Measurements from ENCODE around the gene PSMG2. TPM values are rescaled to one million over a fixed set of nuclear protein-coding genes. Genes with fewer than 3 reads are reported as not detected.

PSMG2 gene
- total and polyA plus RNA-seq, 2 of the 13 experiments (the other 11 are each of a cell fraction or from before 2014, with no cell fraction given) = 53.4 to 94.8 TPM

DNA sequence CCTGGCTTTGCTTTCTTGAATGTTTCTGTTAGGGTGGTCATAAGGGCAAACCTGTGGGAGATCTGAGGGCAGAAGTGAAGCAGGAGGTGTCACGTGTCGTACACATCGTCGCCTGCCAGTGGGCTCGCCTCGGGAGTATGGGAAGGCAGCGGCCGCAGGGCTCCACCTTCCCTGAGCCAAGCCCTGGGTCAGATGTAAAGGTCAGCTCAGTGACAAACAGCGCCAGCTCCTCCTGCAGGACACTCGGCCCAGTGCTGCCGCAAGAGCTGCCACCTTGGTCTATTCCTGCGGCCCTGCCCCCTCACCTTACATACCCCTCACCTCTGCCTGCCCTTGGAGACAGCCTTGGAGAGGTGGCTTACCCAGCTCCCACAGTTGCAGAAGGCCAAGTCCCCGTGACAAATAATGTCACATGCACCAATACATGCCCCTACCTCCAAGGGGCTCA is 64.2 kb downstream of the PSMG2 start (continued):
- TF ChIP-seq ZNF800 (CRISPR knock-in tag; IDR thresholded peaks at IDR 0.05) (0 out of 2 replicates have a peak, but pooled peaks have one; percentile 23), ZNF619 (CRISPR knock-in tag; IDR thresholded peaks at IDR 0.05) (0 out of 2 replicates have a peak, but pooled peaks have one; percentile 26), ZNF136 (CRISPR knock-in tag; IDR thresholded peaks at IDR 0.05; ENCODE audit: low read depth) (no peak), POLR2AphosphoS5 (IDR thresholded peaks at IDR 0.05; ENCODE audit: low read depth, low read length) (no peak), ZFP36 (IDR thresholded peaks at IDR 0.05; ENCODE audit: borderline replicate concordance, low read depth, low read length, partially characterized antibody) (no peak), ZSCAN21 (CRISPR knock-in tag; IDR thresholded peaks at IDR 0.05; ENCODE audit: borderline replicate concordance) (peak; percentile 48; the same call in 1 of the 2 replicates), ZNF44 (CRISPR knock-in tag; IDR thresholded peaks at IDR 0.05) (no peak), SMYD3 (CRISPR knock-in tag; IDR thresholded peaks at IDR 0.05) (no peak), ZNF354B (CRISPR knock-in tag; IDR thresholded peaks at IDR 0.05) (no peak), NFKB2 (CRISPR knock-in tag; IDR thresholded peaks at IDR 0.05; ENCODE audit: borderline replicate concordance) (peak; percentile 72; the same call in 1 of the 2 replicates), PTBP1 (IDR thresholded peaks at IDR 0.05; ENCODE audit: low read depth, low read length, poor library complexity, severe bottlenecking) (no peak), YEATS4 (CRISPR knock-in tag; IDR thresholded peaks at IDR 0.05; ENCODE audit: borderline replicate concordance) (0 out of 2 replicates have a peak, but pooled peaks have one; percentile 38), MIER2 (CRISPR knock-in tag; IDR thresholded peaks at IDR 0.05) (no peak), MAFF (IDR thresholded peaks at IDR 0.05; ENCODE audit: low read depth, low read length) (no peak), GATAD1 (CRISPR knock-in tag; IDR thresholded peaks at IDR 0.05) (peak; percentile 40), ZNF891 (CRISPR knock-in tag; IDR thresholded peaks at IDR 0.05) (peak; percentile 73; the same call in 1 of the 2 replicates), HNF4G (IDR thresholded peaks at IDR 0.05; ENCODE audit: borderline replicate concordance, low read depth, low read length) (peak; percentile 8; the same call in 1 of the 2 replicates), HNF4G (CRISPR knock-in tag; IDR thresholded peaks at IDR 0.05; ENCODE audit: borderline replicate concordance, low read depth) (peak; percentile 63; the same call in 1 of the 2 replicates), MBNL3 (CRISPR knock-in tag; conservative IDR thresholded peaks at IDR 0.05) (no peak), ZNF335 (CRISPR knock-in tag; IDR thresholded peaks at IDR 0.05) (peak; percentile 78; the same call in 1 of the 2 replicates)
- TF ChIP-seq, protein P1, sequence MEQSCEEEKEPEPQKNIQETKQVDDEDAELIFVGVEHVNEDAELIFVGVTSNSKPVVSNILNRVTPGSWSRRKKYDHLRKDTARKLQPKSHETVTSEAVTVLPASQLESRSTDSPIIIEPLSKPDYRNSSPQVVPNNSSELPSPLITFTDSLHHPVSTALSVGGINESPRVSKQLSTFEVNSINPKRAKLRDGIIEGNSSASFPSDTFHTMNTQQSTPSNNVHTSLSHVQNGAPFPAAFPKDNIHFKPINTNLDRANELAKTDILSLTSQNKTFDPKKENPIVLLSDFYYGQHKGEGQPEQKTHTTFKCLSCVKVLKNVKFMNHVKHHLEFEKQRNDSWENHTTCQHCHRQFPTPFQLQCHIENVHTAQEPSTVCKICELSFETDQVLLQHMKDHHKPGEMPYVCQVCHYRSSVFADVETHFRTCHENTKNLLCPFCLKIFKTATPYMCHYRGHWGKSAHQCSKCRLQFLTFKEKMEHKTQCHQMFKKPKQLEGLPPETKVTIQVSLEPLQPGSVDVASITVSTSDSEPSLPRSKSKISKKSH (CRISPR knock-in tag; IDR thresholded peaks at IDR 0.05; ENCODE audit: borderline replicate concordance) = no peak
- TF ChIP-seq, protein P2, sequence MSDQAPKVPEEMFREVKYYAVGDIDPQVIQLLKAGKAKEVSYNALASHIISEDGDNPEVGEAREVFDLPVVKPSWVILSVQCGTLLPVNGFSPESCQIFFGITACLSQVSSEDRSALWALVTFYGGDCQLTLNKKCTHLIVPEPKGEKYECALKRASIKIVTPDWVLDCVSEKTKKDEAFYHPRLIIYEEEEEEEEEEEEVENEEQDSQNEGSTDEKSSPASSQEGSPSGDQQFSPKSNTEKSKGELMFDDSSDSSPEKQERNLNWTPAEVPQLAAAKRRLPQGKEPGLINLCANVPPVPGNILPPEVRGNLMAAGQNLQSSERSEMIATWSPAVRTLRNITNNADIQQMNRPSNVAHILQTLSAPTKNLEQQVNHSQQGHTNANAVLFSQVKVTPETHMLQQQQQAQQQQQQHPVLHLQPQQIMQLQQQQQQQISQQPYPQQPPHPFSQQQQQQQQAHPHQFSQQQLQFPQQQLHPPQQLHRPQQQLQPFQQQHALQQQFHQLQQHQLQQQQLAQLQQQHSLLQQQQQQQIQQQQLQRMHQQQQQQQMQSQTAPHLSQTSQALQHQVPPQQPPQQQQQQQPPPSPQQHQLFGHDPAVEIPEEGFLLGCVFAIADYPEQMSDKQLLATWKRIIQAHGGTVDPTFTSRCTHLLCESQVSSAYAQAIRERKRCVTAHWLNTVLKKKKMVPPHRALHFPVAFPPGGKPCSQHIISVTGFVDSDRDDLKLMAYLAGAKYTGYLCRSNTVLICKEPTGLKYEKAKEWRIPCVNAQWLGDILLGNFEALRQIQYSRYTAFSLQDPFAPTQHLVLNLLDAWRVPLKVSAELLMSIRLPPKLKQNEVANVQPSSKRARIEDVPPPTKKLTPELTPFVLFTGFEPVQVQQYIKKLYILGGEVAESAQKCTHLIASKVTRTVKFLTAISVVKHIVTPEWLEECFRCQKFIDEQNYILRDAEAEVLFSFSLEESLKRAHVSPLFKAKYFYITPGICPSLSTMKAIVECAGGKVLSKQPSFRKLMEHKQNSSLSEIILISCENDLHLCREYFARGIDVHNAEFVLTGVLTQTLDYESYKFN (CRISPR knock-in tag; conservative IDR thresholded peaks at IDR 0.05) = no peak
- TF ChIP-seq, protein P3, sequence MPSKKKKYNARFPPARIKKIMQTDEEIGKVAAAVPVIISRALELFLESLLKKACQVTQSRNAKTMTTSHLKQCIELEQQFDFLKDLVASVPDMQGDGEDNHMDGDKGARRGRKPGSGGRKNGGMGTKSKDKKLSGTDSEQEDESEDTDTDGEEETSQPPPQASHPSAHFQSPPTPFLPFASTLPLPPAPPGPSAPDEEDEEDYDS (CRISPR knock-in tag; IDR thresholded peaks at IDR 0.05) = peak; percentile 36; the same call in 1 of the 2 replicates

All from HepG2 (cell line).